HEK293 (cell line): ENCODE results near the gene MKX.

ENCODE experiments used
- CTCF ChIP-seq: fragments of 450-650 bp; formaldehyde crosslinking; IDR thresholded peaks from 2 replicates; pipeline ENCODE4 v1.5.1; 2016; ENCODE audit warnings: missing biosample characterization, missing genetic modification characterization
- KLF16 ChIP-seq: fragments of 450-650 bp; formaldehyde crosslinking; IDR thresholded peaks from 2 replicates; pipeline ENCODE4 v1.5.1; 2017; ENCODE audit warnings: missing biosample characterization, missing genetic modification characterization
- PATZ1 ChIP-seq: fragments of 450-650 bp; formaldehyde crosslinking; IDR thresholded peaks from 2 replicates; pipeline ENCODE4 v1.5.1; 2016; ENCODE audit warnings: missing biosample characterization, missing genetic modification characterization
- ZNF169 ChIP-seq: fragments of 450-650 bp; formaldehyde crosslinking; IDR thresholded peaks from 2 replicates; pipeline ENCODE4 v1.5.1; 2016; ENCODE audit warnings: missing biosample characterization, missing genetic modification characterization
- ZNF274 ChIP-seq, 2 experiments: fragments of 200-500 bp in 1 of 2; fragments of 450-650 bp in 1 of 2; sonication (Bioruptor generic) in 1 of 2; formaldehyde crosslinking in 1 of 2; IDR thresholded peaks; 2 replicates each; pipeline versions ENCODE4 v1.5.1 to v1.6.1; 2014 to 2016; ENCODE audit warnings: borderline replicate concordance in 1 of 2, inconsistent platforms in 1 of 2, low read length in 1 of 2, missing biosample characterization in 1 of 2, missing genetic modification characterization in 1 of 2
- TF ChIP-seq, protein P1 (sequence below): fragments of 450-650 bp; formaldehyde crosslinking; IDR thresholded peaks from 2 replicates; pipeline ENCODE4 v1.5.1; 2016; ENCODE audit warnings: missing biosample characterization, missing genetic modification characterization, low read depth

GRCh38 chr10:27642023-27642589 is 103.5 kb downstream of the MKX start:
- TF ChIP-seq ZNF274 (IDR thresholded peaks at IDR 0.05; ENCODE audit: low read length) (no peak), ZNF274 (tag by site-specific recombination; IDR thresholded peaks at IDR 0.05; ENCODE audit: borderline replicate concordance) (no peak), CTCF (no peak), ZNF169 (tag by site-specific recombination) (no peak), PATZ1 (tag by site-specific recombination) (no peak), KLF16 (tag by site-specific recombination) (no peak)
- TF ChIP-seq, protein P1, sequence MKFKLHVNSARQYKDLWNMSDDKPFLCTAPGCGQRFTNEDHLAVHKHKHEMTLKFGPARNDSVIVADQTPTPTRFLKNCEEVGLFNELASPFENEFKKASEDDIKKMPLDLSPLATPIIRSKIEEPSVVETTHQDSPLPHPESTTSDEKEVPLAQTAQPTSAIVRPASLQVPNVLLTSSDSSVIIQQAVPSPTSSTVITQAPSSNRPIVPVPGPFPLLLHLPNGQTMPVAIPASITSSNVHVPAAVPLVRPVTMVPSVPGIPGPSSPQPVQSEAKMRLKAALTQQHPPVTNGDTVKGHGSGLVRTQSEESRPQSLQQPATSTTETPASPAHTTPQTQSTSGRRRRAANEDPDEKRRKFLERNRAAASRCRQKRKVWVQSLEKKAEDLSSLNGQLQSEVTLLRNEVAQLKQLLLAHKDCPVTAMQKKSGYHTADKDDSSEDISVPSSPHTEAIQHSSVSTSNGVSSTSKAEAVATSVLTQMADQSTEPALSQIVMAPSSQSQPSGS (tag by site-specific recombination) = no peak
